Kidney (tissue), 14 donors: ENCODE measurements around the gene LMAN2L. TPM values are rescaled to one million over a fixed set of nuclear protein-coding genes. Genes with fewer than 3 reads are reported as not detected.

Source experiments
- DNase-seq, 5 donors: peaks; one replicate each; pipeline ENCODE4 v3.0.0-alpha.2; 2013 to 2020
- FAIRE-seq: peaks from 2 replicates; lab custom pipeline; 2012; peaks lifted over from hg19 to GRCh38; lab: Jason Lieb, UNC
- H3K27ac ChIP-seq, 2 donors: one replicate each; pipeline ENCODE4 v1.7.0; 2013; ENCODE audit warnings: low read depth in 2 of 2, low read length in 2 of 2, inconsistent platforms in 1 of 2
- H3K27me3 ChIP-seq: one replicate; pipeline ENCODE4 v1.7.1; 2013; ENCODE audit warnings: low read length, inconsistent platforms; ENCODE audit not compliant: control insufficient read depth, insufficient read depth
- H3K36me3 ChIP-seq, 3 donors: one replicate each; pipeline versions ENCODE4 v1.7.0 to v1.7.1; 2013; ENCODE audit warnings: low read length in 3 of 3, control low read depth in 1 of 3, inconsistent platforms in 1 of 3; ENCODE audit not compliant: insufficient read depth in 3 of 3, control insufficient read depth in 2 of 3
- H3K4me1 ChIP-seq, 3 donors: one replicate each; pipeline versions ENCODE4 v1.7.0 to v1.7.1; 2013; ENCODE audit warnings: low read length in 3 of 3, inconsistent platforms in 1 of 3, low read depth in 1 of 3; ENCODE audit not compliant: control insufficient read depth in 2 of 3, insufficient read depth in 2 of 3
- H3K4me3 ChIP-seq, 3 donors: one replicate each; pipeline versions ENCODE4 v1.7.0 to v1.8.1; 2013; ENCODE audit warnings: low read length in 3 of 3, control low read depth in 1 of 3, inconsistent platforms in 1 of 3
- H3K9ac ChIP-seq, 3 donors: one replicate each; pipeline versions ENCODE4 v1.7.0 to v1.7.1; 2013; ENCODE audit warnings: low read length in 3 of 3, control low read depth in 1 of 3, inconsistent platforms in 1 of 3
- H3K9me3 ChIP-seq, 3 donors: one replicate each; pipeline versions ENCODE4 v1.7.0 to v1.7.1; 2013; ENCODE audit warnings: low read length in 3 of 3, control low read depth in 1 of 3, inconsistent platforms in 1 of 3; ENCODE audit not compliant: control insufficient read depth in 2 of 3, insufficient read depth in 1 of 3
- intact Hi-C: fragments of 100-400 bp; cut with DNase I; formaldehyde crosslinking; loops from one replicate; pipeline ENCODE4 v1.11.1; 2022
- polyA plus RNA-seq: library from polyadenylated mRNA; stranded (reverse); fragments of 350-450 nt; fragmentation: Illumina TruSeq; extraction: RNeasy Lipid Tissue Mini Kit (QIAGEN cat#74804); gene quantifications from one replicate; pipeline ENCODE4 v1.2.3, GENCODE V29; 2014; ENCODE audit warnings: low read depth, low replicate concordance; ENCODE audit not compliant: insufficient read depth
- total RNA-seq: library from RNA; stranded (reverse); fragmentation: NEBNext Ultra II Directional; extraction: Animal tissue kit (Norgen Biotek cat#: 25700); gene quantifications from one replicate; pipeline ENCODE4 v1.2.1, GENCODE V29; 2021
- TF ChIP-seq, protein P1 (sequence below): IDR thresholded peaks from 3 replicates; pipeline ENCODE4 v1.5.1; 2012; ENCODE audit warnings: mild to moderate bottlenecking, moderate library complexity, borderline replicate concordance; ENCODE audit not compliant: insufficient read depth; ENCODE audit errors: extremely low read depth
- donor health status: control.
- donor health status: control.
- donor health status: control.
- donor health status: control.
- donor health status: control.
- donor health status: DM: yes; HTN: yes; CAD: no.
- donor health status: Normal renal cell carcinoma (clear cell type).

The LMAN2L gene
- total and polyA plus RNA-seq, 2 donors from 2014 or later = 23.0 to 25.3 TPM

DNA sequence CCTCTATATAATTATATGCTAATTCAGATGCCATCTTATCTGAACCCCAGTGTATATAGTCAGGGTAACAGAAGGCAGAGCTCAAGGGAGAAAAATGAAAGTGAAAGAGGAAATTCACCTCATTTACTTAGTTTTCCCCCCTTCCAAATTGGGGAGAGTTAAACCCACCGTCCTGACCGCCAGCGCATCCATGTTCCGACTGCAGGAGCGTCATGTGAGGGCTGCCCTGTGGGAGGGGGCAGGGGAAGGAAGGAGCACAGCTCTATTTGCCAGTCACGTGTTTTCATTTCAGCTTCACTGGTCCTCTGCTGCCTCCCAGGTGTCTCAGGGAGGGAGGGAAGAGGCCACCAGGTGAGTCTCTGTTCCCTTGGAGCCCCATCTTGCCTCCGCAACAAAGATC is 34.1 kb upstream of the LMAN2L start:
- TF ChIP-seq, protein P1, sequence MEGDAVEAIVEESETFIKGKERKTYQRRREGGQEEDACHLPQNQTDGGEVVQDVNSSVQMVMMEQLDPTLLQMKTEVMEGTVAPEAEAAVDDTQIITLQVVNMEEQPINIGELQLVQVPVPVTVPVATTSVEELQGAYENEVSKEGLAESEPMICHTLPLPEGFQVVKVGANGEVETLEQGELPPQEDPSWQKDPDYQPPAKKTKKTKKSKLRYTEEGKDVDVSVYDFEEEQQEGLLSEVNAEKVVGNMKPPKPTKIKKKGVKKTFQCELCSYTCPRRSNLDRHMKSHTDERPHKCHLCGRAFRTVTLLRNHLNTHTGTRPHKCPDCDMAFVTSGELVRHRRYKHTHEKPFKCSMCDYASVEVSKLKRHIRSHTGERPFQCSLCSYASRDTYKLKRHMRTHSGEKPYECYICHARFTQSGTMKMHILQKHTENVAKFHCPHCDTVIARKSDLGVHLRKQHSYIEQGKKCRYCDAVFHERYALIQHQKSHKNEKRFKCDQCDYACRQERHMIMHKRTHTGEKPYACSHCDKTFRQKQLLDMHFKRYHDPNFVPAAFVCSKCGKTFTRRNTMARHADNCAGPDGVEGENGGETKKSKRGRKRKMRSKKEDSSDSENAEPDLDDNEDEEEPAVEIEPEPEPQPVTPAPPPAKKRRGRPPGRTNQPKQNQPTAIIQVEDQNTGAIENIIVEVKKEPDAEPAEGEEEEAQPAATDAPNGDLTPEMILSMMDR = no peak
- peak in 2 of 5 donors; percentile 42 to 51 for DNase-seq
- Histone ChIP-seq H3K9ac (no peak overlapping the region), H3K4me1 (peaks cover 0 to 4% (median 0%) of the 10 kb centered on the region in 3 donors), H3K36me3 (no peaks in the 10 kb centered on the region), H3K9me3 (no peaks in the 10 kb centered on the region), H3K4me3 (peak overlapping the region in 2 of 3 donors; percentile 58 to 68), H3K27ac (no peak overlapping the region), H3K27me3 (no peaks in the 10 kb centered on the region)
- no peak for FAIRE-seq
- intact Hi-C loops = no loop called here

DNA sequence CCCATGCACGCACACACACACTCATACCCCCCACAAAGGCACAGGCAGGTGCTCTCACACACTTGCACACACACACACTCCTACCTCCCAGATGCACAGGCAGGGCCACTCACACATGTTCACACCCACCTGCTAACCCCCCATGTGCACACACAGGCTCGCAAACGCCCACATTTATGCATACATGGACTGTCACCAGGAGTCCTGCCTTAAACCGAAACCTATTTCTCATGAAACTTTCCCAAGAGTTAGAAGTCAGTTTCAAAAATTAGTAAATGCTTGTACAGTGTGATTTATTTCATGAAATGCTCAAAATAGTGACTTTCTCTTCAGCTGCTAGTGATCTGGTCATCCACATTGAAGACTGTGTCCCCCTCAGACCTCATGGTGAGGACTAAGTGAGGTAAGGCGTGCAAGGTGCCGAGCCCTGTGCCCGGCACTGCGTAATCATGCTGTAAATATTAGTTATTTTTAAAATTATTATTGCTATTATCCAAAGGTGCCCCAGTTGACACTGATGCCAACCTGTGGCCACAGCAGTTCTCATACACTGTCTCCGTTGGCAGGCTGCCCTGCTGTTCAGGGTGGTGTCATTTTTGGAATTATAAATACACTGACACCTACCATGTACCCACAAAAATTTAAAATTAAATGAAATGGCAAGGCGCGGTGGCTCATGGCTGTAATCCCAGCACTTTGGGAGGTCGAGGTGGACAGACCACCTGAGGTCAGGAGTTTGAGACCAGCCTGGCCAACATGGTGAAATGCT is 33.2 kb upstream of the LMAN2L start:
- FAIRE-seq = no peak

GRCh38 chr2:96771796-96772618 is 32.1 kb upstream of the LMAN2L start:
- H3K4me1 ChIP-seq = peaks cover 0 to 4% (median 0%) of the 10 kb centered on the region in 3 donors
- H3K9me3 ChIP-seq = no peaks in the 10 kb centered on the region
- H3K27me3 ChIP-seq = no peaks in the 10 kb centered on the region
- H3K9ac ChIP-seq = no peak overlapping the region
- DNase-seq = peak in 4 of 5 donors; percentile 57 to 65 (median 61)
- intact Hi-C loops = no loop called here
- TF ChIP-seq, protein P1 = no peak
- H3K27ac ChIP-seq = no peak overlapping the region
- no peaks in the 10 kb centered on the region for H3K36me3 ChIP-seq
- H3K4me3 ChIP-seq = no peak overlapping the region
- FAIRE-seq = no peak

More for the DNA sequence above, 33.2 kb upstream of the LMAN2L start:
- Histone ChIP-seq H3K27me3 (no peaks in the 10 kb centered on the region), H3K36me3 (no peaks in the 10 kb centered on the region), H3K9me3 (no peaks in the 10 kb centered on the region), H3K27ac (no peak overlapping the region), H3K4me1 (peaks cover 0 to 4% (median 0%) of the 10 kb centered on the region in 3 donors), H3K9ac (no peak overlapping the region), H3K4me3 (no peak overlapping the region)
- TF ChIP-seq, protein P1 = no peak
- intact Hi-C loops = no loop called here
- DNase-seq = no peak
